Activated T-cell treated with anti-CD3 and anti-CD28 coated beads, Interleukin-2, amount 50 U/mL, for 72 hours (primary cell): ENCODE measurements around the gene PRR18. TPM values are rescaled to one million over a fixed set of nuclear protein-coding genes. Genes with fewer than 3 reads are reported as not detected.
A peak's percentile ranks its signal among the peaks of the same experiment; 100 is the strongest.

Experiments used
- ATAC-seq, 2 donors: fragments of 150-1000 bp; cut with Tn5 transposase; replicated peaks in 1 of 2; 2 replicates each; pipeline ENCODE4 v1.10.0; 2021; ENCODE audit warnings: moderate library complexity in 2 of 2, mild to moderate bottlenecking in 1 of 2
- DNase-seq, 2 donors: peaks; one replicate each; pipeline ENCODE4 v3.0.0; 2021 to 2022; ENCODE audit warnings: mixed read lengths in 1 of 2
- H3K27ac Mint-ChIP-seq: one replicate; pipeline ENCODE4 v1.8.0; 2022; ENCODE audit warnings: mild to moderate bottlenecking, moderate library complexity, mixed read lengths
- H3K27me3 Mint-ChIP-seq: one replicate; pipeline ENCODE4 v1.8.0; 2022; ENCODE audit warnings: low read depth, mixed read lengths
- H3K36me3 Mint-ChIP-seq, 2 donors: one replicate each; pipeline ENCODE4 v1.8.0; 2022; ENCODE audit warnings: mixed read lengths in 2 of 2, mild to moderate bottlenecking in 1 of 2; ENCODE audit not compliant: insufficient read depth in 2 of 2
- H3K4me1 Mint-ChIP-seq: one replicate; pipeline ENCODE4 v1.8.0; 2022; ENCODE audit warnings: low read depth, mixed read lengths
- H3K4me3 Mint-ChIP-seq, 2 donors: one replicate each; pipeline ENCODE4 v1.8.0; 2022; ENCODE audit warnings: mild to moderate bottlenecking in 2 of 2, mixed read lengths in 2 of 2, moderate library complexity in 2 of 2
- H3K9me3 Mint-ChIP-seq, 2 donors: one replicate each; pipeline ENCODE4 v1.8.0; 2022; ENCODE audit warnings: mixed read lengths in 2 of 2
- total RNA-seq, 2 donors: library from RNA; stranded (reverse); gene quantifications; one replicate each; pipeline ENCODE4 v1.2.3, GENCODE V29; 2022

Gene PRR18
- total RNA-seq, 2 donors from 2014 or later: 0.07 TPM; not detected in 1

- Mint-ChIP-seq H3K27ac (peak overlapping the region; percentile 51), H3K9me3 (no peaks in the 10 kb centered on the region), H3K36me3 (peaks cover 3 to 4% of the 10 kb centered on the region in 2 donors), H3K4me1 (peaks cover 18% of the 10 kb centered on the region), H3K4me3 (peak overlapping the region; percentile 90 to 91), H3K27me3 (peaks cover 12% of the 10 kb centered on the region)
- DNase-seq (no peak), ATAC-seq (no peak)
Measured at GRCh38 chr6:166343150-166343487, 34.9 kb upstream of the PRR18 start.

GRCh38 chr6:166342349-166343149 is 34.4 kb upstream of the PRR18 start, which contains the start of gene SFT2D1:
Gene SFT2D1, minus strand, starts transcription at chr6:166342545. Its CDS starts 64 bp downstream, at chr6:166342481.
- peak within 1 kb of the TSS; percentile 90 to 91 for H3K4me3 Mint-ChIP-seq
- ATAC-seq: peak; percentile 91 to 92
- H3K9me3 Mint-ChIP-seq: no peaks in the 10 kb centered on the region

GRCh38 chr6:166341977-166342348 is 33.8 kb upstream of the PRR18 start:
- DNase-seq: peak in 1 of 2 donors; percentile 21
- Mint-ChIP-seq H3K4me3 (peak overlapping the region; percentile 90 to 91), H3K36me3 (peaks cover 3 to 7% of the 10 kb centered on the region in 2 donors), H3K9me3 (no peaks in the 10 kb centered on the region), H3K4me1 (peaks cover 6% of the 10 kb centered on the region), H3K27ac (peak overlapping the region; percentile 90), H3K27me3 (peaks cover 12% of the 10 kb centered on the region)
- peak in 1 of 2 donors; percentile 12 for ATAC-seq

More at GRCh38 chr6:166342349-166343149, 34.4 kb upstream of the PRR18 start, which contains the start of gene SFT2D1:
- Mint-ChIP-seq H3K4me1 (peaks cover 12% of the 10 kb centered on the region), H3K36me3 (peaks cover 3 to 4% of the 10 kb centered on the region in 2 donors), H3K27me3 (peaks cover 12% of the 10 kb centered on the region), H3K27ac (peak within 1 kb of the TSS; percentile 90)
- peak; percentile 86 to 92 for DNase-seq

GRCh38 chr6:166341464-166341863 is 33.3 kb upstream of the PRR18 start:
- DNase-seq: no peak
- no peak for ATAC-seq
- H3K4me3 Mint-ChIP-seq: peak overlapping the region; percentile 90 to 91

GRCh38 chr6:166338854-166339253 is 30.7 kb upstream of the PRR18 start:
- Mint-ChIP-seq H3K4me1 (peaks cover 20% of the 10 kb centered on the region), H3K27ac (no peak overlapping the region), H3K4me3 (no peak overlapping the region), H3K36me3 (peaks cover 7 to 12% of the 10 kb centered on the region in 2 donors), H3K9me3 (no peaks in the 10 kb centered on the region), H3K27me3 (no peaks in the 10 kb centered on the region)
- ATAC-seq (no peak), DNase-seq (no peak)

More at GRCh38 chr6:166341464-166341863, 33.3 kb upstream of the PRR18 start:
- Mint-ChIP-seq H3K27me3 (peaks cover 12% of the 10 kb centered on the region), H3K36me3 (peaks cover 3 to 7% of the 10 kb centered on the region in 2 donors), H3K4me1 (peaks cover 5% of the 10 kb centered on the region), H3K9me3 (no peaks in the 10 kb centered on the region), H3K27ac (peak overlapping the region; percentile 90)

GRCh38 chr6:166336847-166337246 is 28.7 kb upstream of the PRR18 start:
- H3K27me3 Mint-ChIP-seq: no peaks in the 10 kb centered on the region
- ATAC-seq: no peak
- H3K4me1 Mint-ChIP-seq: peaks cover 36% of the 10 kb centered on the region
- DNase-seq: no peak
- H3K27ac Mint-ChIP-seq: no peak overlapping the region
- H3K9me3 Mint-ChIP-seq: no peaks in the 10 kb centered on the region
- H3K4me3 Mint-ChIP-seq: no peak overlapping the region
- peaks cover 8 to 14% of the 10 kb centered on the region in 2 donors for H3K36me3 Mint-ChIP-seq

GRCh38 chr6:166335378-166336302 is 27.4 kb upstream of the PRR18 start:
- Mint-ChIP-seq H3K9me3 (no peaks in the 10 kb centered on the region), H3K4me3 (no peak overlapping the region), H3K36me3 (peaks cover 7 to 12% of the 10 kb centered on the region in 2 donors), H3K27ac (no peak overlapping the region), H3K27me3 (no peaks in the 10 kb centered on the region), H3K4me1 (peaks cover 36% of the 10 kb centered on the region)
- ATAC-seq (no peak), DNase-seq (no peak)

- no peak overlapping the region for H3K27ac Mint-ChIP-seq
Measured at GRCh38 chr6:166334878-166335277, 26.7 kb upstream of the PRR18 start.

GRCh38 chr6:166333172-166333995 is 25.2 kb upstream of the PRR18 start:
- DNase-seq: peak; percentile 40 to 45
- H3K9me3 Mint-ChIP-seq: no peaks in the 10 kb centered on the region
- peaks cover 7 to 12% of the 10 kb centered on the region in 2 donors for H3K36me3 Mint-ChIP-seq
- H3K27ac Mint-ChIP-seq: peak overlapping the region; percentile 0
- H3K27me3 Mint-ChIP-seq: no peaks in the 10 kb centered on the region
- ATAC-seq: peak; percentile 93 to 94
- peak overlapping the region; percentile 58 to 62 for H3K4me3 Mint-ChIP-seq
- peaks cover 36% of the 10 kb centered on the region for H3K4me1 Mint-ChIP-seq

More at GRCh38 chr6:166334878-166335277, 26.7 kb upstream of the PRR18 start:
- Mint-ChIP-seq H3K36me3 (peaks cover 7 to 12% of the 10 kb centered on the region in 2 donors), H3K9me3 (no peaks in the 10 kb centered on the region), H3K4me3 (no peak overlapping the region), H3K4me1 (peaks cover 36% of the 10 kb centered on the region), H3K27me3 (no peaks in the 10 kb centered on the region)
- DNase-seq (no peak), ATAC-seq (no peak)

- H3K4me1 Mint-ChIP-seq: peaks cover 35% of the 10 kb centered on the region
- no peaks in the 10 kb centered on the region for H3K27me3 Mint-ChIP-seq
Measured at GRCh38 chr6:166331503-166332415, 23.6 kb upstream of the PRR18 start.

GRCh38 chr6:166330612-166331011 is 22.4 kb upstream of the PRR18 start:
- Mint-ChIP-seq H3K27me3 (no peaks in the 10 kb centered on the region), H3K36me3 (peaks cover 7 to 8% of the 10 kb centered on the region in 2 donors), H3K4me1 (peaks cover 30% of the 10 kb centered on the region), H3K4me3 (no peak overlapping the region), H3K9me3 (no peaks in the 10 kb centered on the region), H3K27ac (no peak overlapping the region)
- DNase-seq: no peak
- no peak for ATAC-seq

More at GRCh38 chr6:166331503-166332415, 23.6 kb upstream of the PRR18 start:
- DNase-seq (no peak), ATAC-seq (no peak)
- Mint-ChIP-seq H3K36me3 (peaks cover 7 to 8% of the 10 kb centered on the region in 2 donors), H3K9me3 (no peaks in the 10 kb centered on the region), H3K27ac (no peak overlapping the region), H3K4me3 (no peak overlapping the region)
